ENCODE measurements around the gene TLCD5. TPM values are rescaled to one million over a fixed set of nuclear protein-coding genes. Genes with fewer than 3 reads are reported as not detected.

TLCD5 gene
- polyA plus RNA-seq, 4 donors, result 0.54 to 4.4 (median 1.7) TPM; not detected in 1

DNA sequence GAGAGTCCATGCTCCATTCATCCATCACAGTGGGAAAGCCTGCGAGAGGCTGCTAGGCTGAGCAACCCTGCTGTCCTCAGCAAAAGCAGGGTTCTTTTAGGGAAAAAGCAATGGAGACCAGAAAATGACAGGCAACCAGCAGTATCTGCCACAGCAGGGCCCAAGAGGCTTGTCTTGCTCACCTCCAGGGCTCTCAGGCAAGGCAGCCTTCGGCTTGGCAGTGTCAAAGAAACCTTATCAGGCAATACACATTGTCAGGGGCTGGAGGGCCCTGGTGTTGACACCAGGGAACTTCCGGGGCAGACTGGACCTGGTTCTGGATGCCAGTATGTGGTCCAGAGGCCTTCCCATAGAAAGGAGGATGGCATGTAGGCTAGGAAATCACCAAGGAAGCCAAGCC lies 10.2 kb upstream of the TLCD5 start:
- WGBS, 3 donors, result 75 to 89% (median 79%) methylated on average over 3 of the region's 3 CpGs

DNA sequence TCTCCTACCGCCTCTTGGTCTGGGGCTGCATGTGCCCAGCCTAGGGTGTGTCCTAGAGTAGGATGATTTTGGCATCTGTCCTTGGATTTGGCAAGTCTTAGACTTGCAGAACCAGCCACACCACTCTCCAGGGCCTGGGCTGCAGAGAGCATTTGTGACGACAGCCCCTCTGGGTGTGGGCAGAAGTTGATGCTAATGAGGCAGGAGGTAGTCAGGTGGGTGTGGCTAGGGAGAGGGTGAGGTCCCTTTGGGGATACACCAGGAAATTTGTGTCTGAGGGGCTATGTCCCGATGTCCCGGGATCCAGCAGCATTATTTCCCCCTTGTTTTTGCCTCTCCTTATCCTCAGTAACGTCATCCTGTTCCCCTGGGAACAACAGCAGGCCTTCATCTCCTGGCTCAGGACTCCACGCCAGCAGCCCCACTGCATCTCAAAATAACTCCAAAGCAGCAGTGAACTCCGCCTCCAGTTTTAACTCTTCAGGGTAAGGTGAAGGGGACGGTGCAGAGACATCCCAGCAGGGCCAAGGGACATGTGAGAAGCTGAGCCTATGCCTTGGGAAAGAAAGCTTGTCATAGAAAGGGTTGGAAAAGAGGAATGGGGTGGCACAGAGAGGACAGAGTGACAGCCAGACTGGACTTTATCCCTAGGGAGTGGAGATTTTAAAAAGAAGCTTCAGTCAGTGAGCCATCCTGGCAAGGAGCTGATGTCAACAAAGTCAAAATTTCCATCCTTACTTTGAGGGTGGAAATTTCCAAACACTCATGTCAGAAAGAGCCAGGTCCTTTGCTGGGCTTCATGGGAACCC lies 8.0 kb upstream of the TLCD5 start:
- Histone ChIP-seq H3K27ac (ENCODE audit: low read depth in 1 of 3, low read length in 2 of 3) (no peak overlapping the region), H3K4me1 (ENCODE audit: control insufficient read depth in 3 of 3, insufficient read depth in 2 of 3, low read depth in 1 of 3, low read length in 2 of 3) (peaks cover 0 to 29% (median 0%) of the 10 kb centered on the region in 3 donors), H3K36me3 (ENCODE audit: control insufficient read depth in 3 of 3, insufficient read depth in 2 of 3, low read depth in 1 of 3, low read length in 3 of 3) (no peaks in the 10 kb centered on the region), H3K4me3 (ENCODE audit: low read depth in 1 of 3, low read length in 3 of 3) (no peak overlapping the region), H3K9me3 (ENCODE audit: control insufficient read depth in 2 of 2, insufficient read depth in 1 of 2, low read depth in 1 of 2, low read length in 1 of 2) (no peaks in the 10 kb centered on the region), H3K27me3 (ENCODE audit: control insufficient read depth in 3 of 3, insufficient read depth in 3 of 3, low read length in 3 of 3) (no peaks in the 10 kb centered on the region)
- DNase-seq (peak in 1 of 2 donors; percentile 82), FAIRE-seq (no peak)
- WGBS, 3 donors, result 7 to 19% (median 18%) methylated on average over 8 of the region's 8 CpGs

More for the DNA sequence above, 10.2 kb upstream of the TLCD5 start:
- no peak for DNase-seq
- Histone ChIP-seq H3K27me3 (ENCODE audit: control insufficient read depth in 3 of 3, insufficient read depth in 3 of 3, low read length in 3 of 3) (no peaks in the 10 kb centered on the region), H3K4me1 (ENCODE audit: control insufficient read depth in 3 of 3, insufficient read depth in 2 of 3, low read depth in 1 of 3, low read length in 2 of 3) (peaks cover 0 to 46% (median 9%) of the 10 kb centered on the region in 3 donors), H3K27ac (ENCODE audit: low read depth in 1 of 3, low read length in 2 of 3) (no peak overlapping the region), H3K4me3 (ENCODE audit: low read depth in 1 of 3, low read length in 3 of 3) (no peak overlapping the region), H3K36me3 (ENCODE audit: control insufficient read depth in 3 of 3, insufficient read depth in 2 of 3, low read depth in 1 of 3, low read length in 3 of 3) (no peaks in the 10 kb centered on the region), H3K9me3 (ENCODE audit: control insufficient read depth in 2 of 2, insufficient read depth in 1 of 2, low read depth in 1 of 2, low read length in 1 of 2) (no peaks in the 10 kb centered on the region)
- FAIRE-seq, result no peak

DNA sequence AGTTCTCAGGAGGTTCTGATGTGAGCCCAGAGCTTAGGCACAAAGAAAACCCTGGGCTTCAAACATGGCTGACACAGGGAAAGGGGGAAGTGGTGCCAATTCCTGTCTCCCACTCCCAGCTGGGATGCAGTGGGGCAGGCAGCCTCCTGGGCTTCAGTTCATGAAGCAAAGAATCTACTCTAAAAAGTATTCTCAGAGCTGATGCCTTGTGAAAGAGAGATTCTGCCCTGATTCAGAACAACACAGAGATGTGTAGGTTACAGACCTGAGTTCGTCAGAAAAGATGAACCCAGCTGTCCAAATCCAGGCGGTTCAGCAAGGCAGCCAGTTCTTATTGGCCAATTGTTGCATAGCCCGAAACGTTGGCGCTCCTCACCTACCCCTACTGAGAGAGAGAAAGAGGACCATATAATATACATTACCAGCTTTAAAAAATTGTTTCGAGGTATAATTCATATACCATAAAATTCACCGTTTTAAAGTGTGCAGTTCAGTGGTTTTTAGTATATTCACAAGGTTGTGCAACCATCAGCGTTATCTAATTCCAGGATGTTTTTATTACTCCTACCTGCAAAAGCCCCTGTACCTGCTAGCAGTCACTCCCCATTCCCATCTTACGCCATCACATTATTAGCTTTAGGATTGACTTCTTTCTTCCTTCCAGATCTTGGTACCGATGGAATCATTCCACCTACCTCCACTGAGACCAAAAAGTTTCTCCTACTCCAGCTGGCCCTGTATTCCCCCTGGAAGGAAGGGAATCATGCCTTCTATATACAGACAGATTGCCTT lies 7.2 kb upstream of the TLCD5 start:
- no peak for FAIRE-seq
- H3K4me3 ChIP-seq (ENCODE audit: low read depth in 1 of 3, low read length in 3 of 3), result no peak overlapping the region
- DNase-seq, result peak in 1 of 2 donors; percentile 56
- peaks cover 0 to 29% (median 0%) of the 10 kb centered on the region in 3 donors for H3K4me1 ChIP-seq (ENCODE audit: control insufficient read depth in 3 of 3, insufficient read depth in 2 of 3, low read depth in 1 of 3, low read length in 2 of 3)
- H3K27me3 ChIP-seq (ENCODE audit: control insufficient read depth in 3 of 3, insufficient read depth in 3 of 3, low read length in 3 of 3), result no peaks in the 10 kb centered on the region
- no peaks in the 10 kb centered on the region for H3K36me3 ChIP-seq (ENCODE audit: control insufficient read depth in 3 of 3, insufficient read depth in 2 of 3, low read depth in 1 of 3, low read length in 3 of 3)
- 75 to 83% (median 79%) methylated on average over 10 of the region's 10 CpGs for WGBS, 3 donors
- H3K9me3 ChIP-seq (ENCODE audit: control insufficient read depth in 2 of 2, insufficient read depth in 1 of 2, low read depth in 1 of 2, low read length in 1 of 2), result no peaks in the 10 kb centered on the region
- no peak overlapping the region for H3K27ac ChIP-seq (ENCODE audit: low read depth in 1 of 3, low read length in 2 of 3)

DNA sequence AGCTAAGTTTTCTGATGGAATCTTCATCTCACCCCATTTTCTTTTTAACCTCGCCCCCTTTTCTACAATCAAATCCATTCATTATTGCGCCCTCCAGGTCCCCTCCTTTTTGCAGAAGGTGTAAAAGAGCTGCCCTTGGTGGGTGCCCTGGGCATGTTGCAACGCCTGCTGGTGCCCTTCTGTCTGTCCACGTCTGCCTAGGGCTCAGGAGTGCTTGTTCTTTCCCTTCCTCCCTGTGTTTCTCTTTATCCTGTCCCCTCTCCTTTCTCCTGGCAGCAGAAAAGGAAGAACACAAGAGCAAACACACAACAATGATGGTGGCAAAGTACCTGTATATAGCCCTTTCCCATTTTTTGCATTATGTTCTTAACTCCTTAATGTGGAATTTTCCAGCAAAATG lies 6.2 kb upstream of the TLCD5 start:
- no peak for FAIRE-seq
- H3K4me3 ChIP-seq (ENCODE audit: low read depth in 1 of 3, low read length in 3 of 3), result no peak overlapping the region
- 82 to 89% (median 88%) methylated on average over 4 of the region's 4 CpGs for WGBS, 3 donors
- DNase-seq, result no peak
- peaks cover 0 to 29% (median 0%) of the 10 kb centered on the region in 3 donors for H3K4me1 ChIP-seq (ENCODE audit: control insufficient read depth in 3 of 3, insufficient read depth in 2 of 3, low read depth in 1 of 3, low read length in 2 of 3)
- no peak overlapping the region for H3K27ac ChIP-seq (ENCODE audit: low read depth in 1 of 3, low read length in 2 of 3)
- no peaks in the 10 kb centered on the region for H3K9me3 ChIP-seq (ENCODE audit: control insufficient read depth in 2 of 2, insufficient read depth in 1 of 2, low read depth in 1 of 2, low read length in 1 of 2)
- no peaks in the 10 kb centered on the region for H3K27me3 ChIP-seq (ENCODE audit: control insufficient read depth in 3 of 3, insufficient read depth in 3 of 3, low read length in 3 of 3)
- H3K36me3 ChIP-seq (ENCODE audit: control insufficient read depth in 3 of 3, insufficient read depth in 2 of 3, low read depth in 1 of 3, low read length in 3 of 3), result no peaks in the 10 kb centered on the region

DNA sequence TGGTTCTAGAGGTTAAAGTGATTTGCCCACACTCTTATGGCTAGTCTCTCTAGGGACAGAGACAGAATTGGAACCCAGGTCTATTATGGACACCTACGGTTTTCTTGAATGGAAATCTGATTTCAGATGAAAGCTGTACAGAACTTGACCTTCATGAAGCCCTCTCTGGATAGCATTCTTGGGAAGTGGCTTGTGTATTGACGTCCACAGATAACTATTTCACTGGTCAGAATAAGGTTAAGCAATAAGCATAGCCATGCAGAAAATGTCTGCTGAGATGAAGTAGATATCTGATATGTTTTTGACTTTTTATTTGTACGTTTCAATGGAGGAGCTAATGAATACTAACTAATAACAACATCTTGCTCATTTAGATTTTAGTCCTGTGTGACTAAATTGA lies 1.1 kb downstream of the TLCD5 start:
- peaks cover 0 to 7% (median 0%) of the 10 kb centered on the region in 3 donors for H3K36me3 ChIP-seq (ENCODE audit: control insufficient read depth in 3 of 3, insufficient read depth in 2 of 3, low read depth in 1 of 3, low read length in 3 of 3)
- no peak overlapping the region for H3K27ac ChIP-seq (ENCODE audit: low read depth in 1 of 3, low read length in 2 of 3)
- H3K4me1 ChIP-seq (ENCODE audit: control insufficient read depth in 3 of 3, insufficient read depth in 2 of 3, low read depth in 1 of 3, low read length in 2 of 3), result peaks cover 0 to 18% (median 7%) of the 10 kb centered on the region in 3 donors
- FAIRE-seq (no peak), DNase-seq (no peak)
- H3K27me3 ChIP-seq (ENCODE audit: control insufficient read depth in 3 of 3, insufficient read depth in 3 of 3, low read length in 3 of 3), result peaks cover 0 to 4% (median 0%) of the 10 kb centered on the region in 3 donors
- H3K4me3 ChIP-seq (ENCODE audit: low read depth in 1 of 3, low read length in 3 of 3), result no peak overlapping the region
- no peaks in the 10 kb centered on the region for H3K9me3 ChIP-seq (ENCODE audit: control insufficient read depth in 2 of 2, insufficient read depth in 1 of 2, low read depth in 1 of 2, low read length in 1 of 2)
- 55 to 60% (median 59%) methylated on average over 3 of the region's 3 CpGs for WGBS, 3 donors

DNA sequence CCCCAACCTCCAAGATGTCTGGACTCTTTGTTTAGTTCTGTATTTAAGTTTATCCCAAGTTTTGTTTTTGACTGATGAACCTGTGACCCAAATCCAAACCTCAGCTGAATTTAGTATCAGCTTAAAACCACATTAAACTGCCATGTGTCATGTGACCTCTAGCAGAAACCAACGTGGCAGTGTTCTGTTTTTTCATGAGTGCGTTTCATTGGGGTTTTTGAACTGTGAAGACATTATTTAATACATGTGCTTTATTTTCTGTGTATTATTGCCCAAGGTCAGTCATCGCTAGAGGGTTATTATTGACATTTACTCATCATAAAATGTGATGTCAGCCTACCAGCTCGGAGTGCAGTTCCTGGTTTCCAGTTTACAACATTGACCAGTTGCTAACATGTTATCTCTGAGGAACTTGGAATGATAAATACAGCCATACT lies 1.8 kb downstream of the TLCD5 start:
- peak overlapping the region in 1 of 3 donors; percentile 11 for H3K27ac ChIP-seq (ENCODE audit: low read depth in 1 of 3, low read length in 2 of 3)
- H3K9me3 ChIP-seq (ENCODE audit: control insufficient read depth in 2 of 2, insufficient read depth in 1 of 2, low read depth in 1 of 2, low read length in 1 of 2), result no peaks in the 10 kb centered on the region
- peaks cover 0 to 4% (median 0%) of the 10 kb centered on the region in 3 donors for H3K27me3 ChIP-seq (ENCODE audit: control insufficient read depth in 3 of 3, insufficient read depth in 3 of 3, low read length in 3 of 3)
- peaks cover 0 to 18% (median 10%) of the 10 kb centered on the region in 3 donors for H3K4me1 ChIP-seq (ENCODE audit: control insufficient read depth in 3 of 3, insufficient read depth in 2 of 3, low read depth in 1 of 3, low read length in 2 of 3)
- no peak overlapping the region for H3K4me3 ChIP-seq (ENCODE audit: low read depth in 1 of 3, low read length in 3 of 3)
- peaks cover 0 to 7% (median 0%) of the 10 kb centered on the region in 3 donors for H3K36me3 ChIP-seq (ENCODE audit: control insufficient read depth in 3 of 3, insufficient read depth in 2 of 3, low read depth in 1 of 3, low read length in 3 of 3)
- no peak for FAIRE-seq
- DNase-seq, result peak; percentile 78 to 84
- WGBS, 3 donors, result 6 to 31% (median 10%) methylated on average over 4 of the region's 4 CpGs

DNA sequence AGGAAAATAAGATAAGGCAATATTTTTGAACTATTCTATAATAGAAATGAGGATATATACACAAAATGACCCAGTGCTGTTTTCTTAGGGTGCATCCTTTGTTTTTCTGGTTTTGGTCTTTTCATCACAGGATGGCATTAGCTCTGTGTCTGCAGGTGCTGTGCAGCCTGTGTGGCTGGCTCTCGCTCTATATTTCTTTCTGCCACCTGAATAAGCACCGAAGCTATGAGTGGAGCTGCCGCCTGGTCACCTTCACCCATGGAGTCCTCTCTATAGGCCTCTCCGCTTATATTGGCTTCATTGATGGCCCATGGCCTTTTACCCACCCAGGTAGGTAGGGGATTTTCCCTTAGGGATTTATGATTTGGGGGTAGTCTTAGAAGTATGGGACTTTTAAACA lies 2.2 kb downstream of the TLCD5 start:
- Histone ChIP-seq H3K4me1 (ENCODE audit: control insufficient read depth in 3 of 3, insufficient read depth in 2 of 3, low read depth in 1 of 3, low read length in 2 of 3) (peaks cover 0 to 18% (median 10%) of the 10 kb centered on the region in 3 donors), H3K4me3 (ENCODE audit: low read depth in 1 of 3, low read length in 3 of 3) (no peak overlapping the region), H3K27me3 (ENCODE audit: control insufficient read depth in 3 of 3, insufficient read depth in 3 of 3, low read length in 3 of 3) (peaks cover 0 to 4% (median 0%) of the 10 kb centered on the region in 3 donors), H3K36me3 (ENCODE audit: control insufficient read depth in 3 of 3, insufficient read depth in 2 of 3, low read depth in 1 of 3, low read length in 3 of 3) (peaks cover 0 to 7% (median 0%) of the 10 kb centered on the region in 3 donors), H3K27ac (ENCODE audit: low read depth in 1 of 3, low read length in 2 of 3) (peak overlapping the region in 2 of 3 donors; percentile 11 to 53), H3K9me3 (ENCODE audit: control insufficient read depth in 2 of 2, insufficient read depth in 1 of 2, low read depth in 1 of 2, low read length in 1 of 2) (no peaks in the 10 kb centered on the region)
- 58 to 89% (median 73%) methylated on average over 4 of the region's 4 CpGs for WGBS, 3 donors
- no peak for FAIRE-seq
- DNase-seq, result no peak

DNA sequence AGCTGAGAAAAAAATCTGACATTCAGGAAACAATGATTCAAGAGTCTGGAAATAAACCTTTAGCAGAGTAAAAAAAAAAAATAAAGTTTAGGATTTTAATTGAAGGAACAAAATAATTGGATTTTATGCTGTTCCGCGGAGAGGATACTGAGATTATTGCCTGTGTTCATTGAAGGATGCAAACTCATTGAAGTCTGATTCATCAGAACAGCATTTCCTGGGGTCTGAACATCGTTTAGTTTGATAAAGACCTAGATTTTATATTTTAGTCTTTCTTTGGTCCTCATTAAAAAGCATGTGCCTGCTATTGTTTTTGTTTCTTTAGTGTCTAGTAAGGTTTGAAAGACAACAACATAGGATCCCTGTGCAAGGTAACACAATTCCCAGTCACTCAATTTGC lies 4.5 kb downstream of the TLCD5 start:
- Histone ChIP-seq H3K4me3 (ENCODE audit: low read depth in 1 of 3, low read length in 3 of 3) (no peak overlapping the region), H3K4me1 (ENCODE audit: control insufficient read depth in 3 of 3, insufficient read depth in 2 of 3, low read depth in 1 of 3, low read length in 2 of 3) (peaks cover 0 to 18% (median 10%) of the 10 kb centered on the region in 3 donors), H3K27ac (ENCODE audit: low read depth in 1 of 3, low read length in 2 of 3) (no peak overlapping the region), H3K27me3 (ENCODE audit: control insufficient read depth in 3 of 3, insufficient read depth in 3 of 3, low read length in 3 of 3) (peaks cover 0 to 4% (median 0%) of the 10 kb centered on the region in 3 donors), H3K9me3 (ENCODE audit: control insufficient read depth in 2 of 2, insufficient read depth in 1 of 2, low read depth in 1 of 2, low read length in 1 of 2) (no peaks in the 10 kb centered on the region), H3K36me3 (ENCODE audit: control insufficient read depth in 3 of 3, insufficient read depth in 2 of 3, low read depth in 1 of 3, low read length in 3 of 3) (peaks cover 0 to 7% (median 0%) of the 10 kb centered on the region in 3 donors)
- DNase-seq (no peak), FAIRE-seq (no peak)
- WGBS, 3 donors, result 87 to 90% (median 88%) methylated on average over 3 of the region's 3 CpGs

Measured in small intestine (tissue), 7 donors.